Measurements from ENCODE around the gene SDK1.
A peak's percentile ranks its signal among the peaks of the same experiment; 100 is the strongest.
"Not testable (repeated sequence)": the region's sequence is repeated elsewhere in the genome, so short reads cannot be mapped to it uniquely, and the experiment has no call there.

Gene SDK1

GRCh38 chr7:3540456-3541220 is 239.6 kb downstream of the SDK1 start:
- DNase-seq = no peak

- no peak for DNase-seq
These were observed 243.2 kb downstream of the SDK1 start for GRCh38 chr7:3544202-3544601.

- DNase-seq = no peak
These were observed 247.8 kb downstream of the SDK1 start for GRCh38 chr7:3548815-3549214.

- DNase-seq = no peak
These were observed 248.5 kb downstream of the SDK1 start for GRCh38 chr7:3549601-3550000.

GRCh38 chr7:3551536-3551935 is 250.5 kb downstream of the SDK1 start:
- DNase-seq = no peak

GRCh38 chr7:3552499-3552898 is 251.4 kb downstream of the SDK1 start:
- no peak for DNase-seq

GRCh38 chr7:3558400-3558799 is 257.3 kb downstream of the SDK1 start:
- DNase-seq = peak; percentile 68

- no peak for DNase-seq
These were observed 258.2 kb downstream of the SDK1 start for GRCh38 chr7:3559278-3559677.

GRCh38 chr7:3560495-3560894 is 259.4 kb downstream of the SDK1 start:
- DNase-seq = no peak

- DNase-seq = no peak
These were observed 260.9 kb downstream of the SDK1 start for GRCh38 chr7:3561932-3562331.

GRCh38 chr7:3564231-3564630 is 263.2 kb downstream of the SDK1 start:
- DNase-seq = no peak

- DNase-seq = no peak
These were observed 267.5 kb downstream of the SDK1 start for GRCh38 chr7:3568516-3568915.

- DNase-seq = no peak
These were observed 268.6 kb downstream of the SDK1 start for GRCh38 chr7:3569643-3570042.

GRCh38 chr7:3573151-3573550 is 272.1 kb downstream of the SDK1 start:
- DNase-seq = no peak

GRCh38 chr7:3574386-3574785 is 273.3 kb downstream of the SDK1 start:
- no peak for DNase-seq

GRCh38 chr7:3575753-3576531 is 274.9 kb downstream of the SDK1 start:
- no peak for DNase-seq

GRCh38 chr7:3578399-3578798 is 277.3 kb downstream of the SDK1 start:
- no peak for DNase-seq

GRCh38 chr7:3579638-3580219 is 278.7 kb downstream of the SDK1 start:
- DNase-seq = no peak

GRCh38 chr7:3582145-3582544 is 281.1 kb downstream of the SDK1 start:
- not testable (repeated sequence) for DNase-seq

GRCh38 chr7:3585826-3586225 is 284.8 kb downstream of the SDK1 start:
- no peak for DNase-seq

- DNase-seq = no peak
These were observed 287.3 kb downstream of the SDK1 start for GRCh38 chr7:3588341-3588740.

GRCh38 chr7:3589752-3590151 is 288.7 kb downstream of the SDK1 start:
- no peak for DNase-seq

GRCh38 chr7:3591219-3591618 is 290.2 kb downstream of the SDK1 start:
- no peak for DNase-seq

- no peak for DNase-seq
These were observed 290.9 kb downstream of the SDK1 start for GRCh38 chr7:3591944-3592343.

Data from retina (tissue), 1 donor.